Endodermal cell (in vitro differentiated cells): ENCODE results near the gene CCR8. TPM values are rescaled to one million over a fixed set of nuclear protein-coding genes. Genes with fewer than 3 reads are reported as not detected.

Experiments used
- DNase-seq: peaks from one replicate; pipeline ENCODE4 v3.0.0-alpha.2; 2017
- H3K27ac ChIP-seq: 2 replicates; pipeline ENCODE4 v1.5.1; 2013; ENCODE audit warnings: mild to moderate bottlenecking, low read depth, low read length, moderate library complexity
- H3K27me3 ChIP-seq: 2 replicates; pipeline ENCODE4 v1.6.1; 2013; ENCODE audit warnings: mild to moderate bottlenecking, low read length, moderate library complexity; ENCODE audit not compliant: insufficient read depth, control insufficient read depth, poor library complexity, severe bottlenecking
- H3K36me3 ChIP-seq: 2 replicates; pipeline ENCODE4 v1.7.0; 2013; ENCODE audit warnings: mild to moderate bottlenecking, low read length, moderate library complexity; ENCODE audit not compliant: control insufficient read depth, insufficient read depth
- H3K4me1 ChIP-seq: one replicate; pipeline ENCODE4 v1.7.0; 2013; ENCODE audit warnings: low read length; ENCODE audit not compliant: control insufficient read depth, insufficient read depth
- H3K4me3 ChIP-seq: 2 replicates; pipeline ENCODE4 v1.5.1; 2013; ENCODE audit warnings: mild to moderate bottlenecking, low read length, moderate library complexity
- H3K9ac ChIP-seq: 2 replicates; pipeline ENCODE4 v1.6.1; 2013; ENCODE audit warnings: mild to moderate bottlenecking, low read length, moderate library complexity; ENCODE audit not compliant: poor library complexity, severe bottlenecking; ENCODE audit errors: extremely low read depth
- H3K9me3 ChIP-seq: 2 replicates; pipeline ENCODE4 v1.6.1; 2013; ENCODE audit warnings: mild to moderate bottlenecking, low read length, moderate library complexity; ENCODE audit not compliant: control insufficient read depth
- H3K27ac Mint-ChIP-seq: 2 replicates; pipeline ENCODE4 v1.8.0; 2020; ENCODE audit warnings: mixed read lengths
- H3K27me3 Mint-ChIP-seq: 2 replicates; pipeline ENCODE4 v1.8.0; 2021; ENCODE audit warnings: mild to moderate bottlenecking, mixed read lengths; ENCODE audit not compliant: insufficient read depth
- H3K36me3 Mint-ChIP-seq: 2 replicates; pipeline ENCODE4 v1.8.0; 2020; ENCODE audit warnings: low read depth, mixed read lengths
- H3K4me1 Mint-ChIP-seq: 2 replicates; pipeline ENCODE4 v1.8.0; 2020; ENCODE audit warnings: mixed read lengths
- H3K4me3 Mint-ChIP-seq: 2 replicates; pipeline ENCODE4 v1.8.0; 2020; ENCODE audit warnings: mild to moderate bottlenecking, moderate library complexity, mixed read lengths
- H3K9me3 Mint-ChIP-seq: 2 replicates; pipeline ENCODE4 v1.8.0; 2020; ENCODE audit warnings: mild to moderate bottlenecking, mixed read lengths
- CTCF ChIP-seq: fragments of 200-600 bp; sonication (generic); conservative IDR thresholded peaks from 2 replicates; pipeline ENCODE4 v1.5.0; 2021; ENCODE audit warnings: antibody characterized with exemption, mild to moderate bottlenecking
- WGBS, 2 experiments: methylation state at CpG; one replicate each; pipeline versions ENCODE4 v1.1.5 to v1.1.7; 2013; ENCODE audit warnings: missing lambda C conversion rate in 2 of 2, mixed read lengths in 1 of 2; ENCODE audit not compliant: insufficient coverage in 1 of 2, insufficient read length in 1 of 2; 5-methylcytosine and 5-hydroxymethylcytosine counted together
- long read RNA-seq, 4 experiments: library from polyadenylated mRNA in 2 of 4; library from RNA in 1 of 4; library from capped mRNA in 1 of 4; stranded (forward) in 3 of 4; unstranded in 1 of 4; transcript quantifications; one replicate each; pipeline ENCODE4 v2.0.0, GENCODE V29; 2020 to 2021; ENCODE audit warnings: inconsistent platforms in 1 of 4
- polyA plus RNA-seq, 2 experiments: library from polyadenylated mRNA; stranded (reverse); fragments of 50-300 nt; gene quantifications; one replicate each; pipeline ENCODE4 v1.2.3, GENCODE V29; 2013
- total RNA-seq, 2 donors: library from RNA; stranded (reverse); fragmentation: NEBNext Ultra II Directional in 1 of 2; extraction: Animal tissue kit (Norgen Biotek cat#: 25700) in 1 of 2; gene quantifications; 2 replicates in 1 of 2; 3 replicates in 1 of 2; pipeline ENCODE4 v1.2.1, GENCODE V29; 2021

Gene CCR8
- under 1 TPM in 1 of 2 donors, not detected in 1; 0.22 TPM for total RNA-seq
- not detected for polyA plus RNA-seq (2013, experiment 1 of 2)
- not detected for polyA plus RNA-seq (2013, experiment 2 of 2)
- long read RNA-seq, experiment 1 = 0 reads
- long read RNA-seq, experiment 2 = 0 reads
- long read RNA-seq, experiment 3 = 0 reads
- long read RNA-seq, experiment 4 = 0 reads

GRCh38 chr3:39329493-39329892, at the start of gene CCR8:
TSS of gene CCR8 (plus strand) at chr3:39329709. CDS start at chr3:39332332, 2,623 bp downstream.
- no peak within 1 kb of the TSS for H3K4me3 Mint-ChIP-seq
- no peaks in the 10 kb centered on the region for H3K36me3 Mint-ChIP-seq
- Histone ChIP-seq H3K36me3 (no peaks in the 10 kb centered on the region), H3K4me1 (no peaks in the 10 kb centered on the region), H3K4me3 (no peak within 1 kb of the TSS), H3K9ac (no peak within 1 kb of the TSS), H3K27ac (no peak within 1 kb of the TSS), H3K27me3 (no peaks in the 10 kb centered on the region), H3K9me3 (no peaks in the 10 kb centered on the region)
- H3K4me1 Mint-ChIP-seq = peaks cover 4% of the 10 kb centered on the region
- no peak for TF ChIP-seq CTCF
- H3K27ac Mint-ChIP-seq = no peak within 1 kb of the TSS
- 67 to 75% methylated on average over 1 of the region's 1 CpG for WGBS, 2 experiments
- no peaks in the 10 kb centered on the region for H3K9me3 Mint-ChIP-seq
- no peak for DNase-seq
- H3K27me3 Mint-ChIP-seq = no peaks in the 10 kb centered on the region

GRCh38 chr3:39279745-39280517, 49.6 kb upstream of the CCR8 start, which contains the start of gene CX3CR1:
TSS of gene CX3CR1 (minus strand) at chr3:39280036. CDS start at chr3:39266509, 13,527 bp downstream.
- peaks cover 12% of the 10 kb centered on the region for H3K27me3 Mint-ChIP-seq
- H3K27ac Mint-ChIP-seq = no peak within 1 kb of the TSS
- H3K36me3 Mint-ChIP-seq = no peaks in the 10 kb centered on the region
- Histone ChIP-seq H3K4me1 (no peaks in the 10 kb centered on the region), H3K9ac (no peak within 1 kb of the TSS), H3K9me3 (no peaks in the 10 kb centered on the region), H3K4me3 (no peak within 1 kb of the TSS), H3K36me3 (no peaks in the 10 kb centered on the region), H3K27ac (no peak within 1 kb of the TSS), H3K27me3 (peaks cover 22% of the 10 kb centered on the region)
- H3K9me3 Mint-ChIP-seq = no peaks in the 10 kb centered on the region
- peaks cover 9% of the 10 kb centered on the region for H3K4me1 Mint-ChIP-seq
- peak; percentile 36 for DNase-seq
- H3K4me3 Mint-ChIP-seq = no peak within 1 kb of the TSS
- WGBS, 2 experiments = 78 to 83% methylated on average over 4 to 5 of the region's 5 CpGs
- TF ChIP-seq CTCF = no peak

GRCh38 chr3:39280571-39280970, 48.9 kb upstream of the CCR8 start:
- no peaks in the 10 kb centered on the region for H3K9me3 Mint-ChIP-seq
- Histone ChIP-seq H3K4me3 (no peak overlapping the region), H3K27me3 (peaks cover 22% of the 10 kb centered on the region), H3K4me1 (no peaks in the 10 kb centered on the region), H3K9me3 (no peaks in the 10 kb centered on the region), H3K27ac (no peak overlapping the region), H3K36me3 (no peaks in the 10 kb centered on the region), H3K9ac (no peak overlapping the region)
- H3K27me3 Mint-ChIP-seq = peaks cover 12% of the 10 kb centered on the region
- peaks cover 9% of the 10 kb centered on the region for H3K4me1 Mint-ChIP-seq
- TF ChIP-seq CTCF = no peak
- DNase-seq = no peak
- no peak overlapping the region for H3K4me3 Mint-ChIP-seq
- WGBS, 2 experiments = 91 to 94% methylated on average over 5 of the region's 5 CpGs
- H3K27ac Mint-ChIP-seq = no peak overlapping the region
- no peaks in the 10 kb centered on the region for H3K36me3 Mint-ChIP-seq
